K562 treated with DMSO at 1 percent for 4 hours (cell line): Measurements from ENCODE around the gene CDK19. TPM values are rescaled to one million over a fixed set of nuclear protein-coding genes. Genes with fewer than 3 reads are reported as not detected.

Experiments used
- total RNA-seq: library from RNA; unstranded; fragments of 300-600 nt; gene quantifications from 2 replicates; pipeline ENCODE4 v1.2.3, GENCODE V29; 2022; ENCODE audit not compliant: insufficient read depth

Gene CDK19
- 11.4 TPM in 2 replicates for total RNA-seq

DNA sequence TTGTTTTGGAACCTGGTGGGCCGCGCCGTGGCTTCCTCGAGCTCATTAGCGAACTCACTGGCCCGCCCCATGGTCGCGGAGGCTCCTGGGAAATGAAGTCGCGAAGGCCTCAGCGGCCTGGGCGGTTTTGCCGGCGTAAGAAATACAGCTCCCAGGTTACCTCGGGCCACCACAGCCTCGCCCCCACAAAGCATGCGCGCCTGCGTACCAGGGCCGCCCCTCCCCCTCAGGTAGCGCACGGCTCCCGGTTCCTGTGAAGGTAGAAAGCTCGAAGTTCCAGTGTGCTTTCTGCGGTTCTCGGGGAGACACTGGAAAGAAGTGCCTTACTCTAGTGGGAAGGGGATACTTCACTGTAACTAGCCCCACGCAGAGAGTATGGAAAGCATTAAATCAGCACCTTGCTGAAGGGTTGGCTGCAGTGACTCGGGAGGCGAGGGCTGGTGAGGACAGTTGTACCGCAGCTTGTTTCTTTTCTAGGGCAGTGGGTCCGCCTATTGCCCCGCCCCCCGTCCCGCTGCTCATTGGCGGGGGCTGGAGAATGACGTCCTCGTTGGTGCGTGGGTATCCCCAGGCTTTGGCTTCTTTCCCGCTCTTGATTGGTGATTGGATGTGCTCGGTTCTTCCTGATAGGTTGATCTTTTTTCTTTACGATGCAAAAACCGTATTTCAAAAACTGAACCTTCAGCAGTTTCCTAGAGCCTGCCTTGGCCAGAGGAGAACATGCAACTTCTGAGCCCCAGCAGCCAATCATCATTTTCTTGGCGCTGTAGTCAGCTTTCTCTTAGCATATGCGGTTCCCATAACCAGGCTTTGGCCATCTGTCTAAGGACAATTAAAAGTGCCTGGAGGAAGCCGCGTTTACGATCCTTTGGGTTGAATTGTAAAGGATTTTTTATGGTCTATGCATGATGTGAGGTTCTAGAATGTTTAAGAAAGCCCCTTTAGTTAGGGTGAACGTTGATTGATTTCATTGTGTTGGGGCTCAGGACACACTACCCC lies at the start of gene CDK19:
CDK19 (minus strand) TSS at position 59 of the 999 bp plus-strand sequence. CDS start 333 bp downstream, outside the sequence.

Other genes with a start within 250 kb of the CDK19 start
- 45.2 and 63.5 TPM in 2 replicates for gene AMD1, start 59.3 kb upstream of the CDK19 start, total RNA-seq
- 29.0 and 40.8 TPM in 2 replicates for gene GTF3C6, start 143.2 kb upstream of the CDK19 start, total RNA-seq
- 18.4 and 19.9 TPM in 2 replicates for gene RPF2, start 166.6 kb upstream of the CDK19 start, total RNA-seq